Lung (tissue), 12 donors: ENCODE measurements around the gene PHF12. TPM values are rescaled to one million over a fixed set of nuclear protein-coding genes. Genes with fewer than 3 reads are reported as not detected.
"Not testable (repeated sequence)": the region's sequence is repeated elsewhere in the genome, so short reads cannot be mapped to it uniquely, and the experiment has no call there.

Experiments used
- ATAC-seq: fragments of 200-7000 bp; cut with Tn5 transposase; one replicate; pipeline ENCODE4 v1.9.1; 2020; ENCODE audit warnings: moderate number of reproducible peaks; ENCODE audit not compliant: insufficient read depth, low FRiP score
- DNase-seq, 3 donors: peaks; one replicate each; pipeline ENCODE4 v3.0.0-alpha.2; 2013 to 2017
- H3K27ac ChIP-seq, 2 donors: one replicate each; pipeline ENCODE4 v1.5.1; 2013; ENCODE audit warnings: mild to moderate bottlenecking in 2 of 2, moderate library complexity in 2 of 2, control low read depth in 1 of 2, inconsistent platforms in 1 of 2, low read depth in 1 of 2, low read length in 1 of 2
- H3K27me3 ChIP-seq, 3 donors: one replicate each; pipeline ENCODE4 v1.5.1; 2013; ENCODE audit warnings: low read length in 2 of 3; ENCODE audit not compliant: control insufficient read depth in 3 of 3, insufficient read depth in 3 of 3
- H3K36me3 ChIP-seq, 4 donors: one replicate each; pipeline ENCODE4 v1.5.1; 2013; ENCODE audit warnings: low read length in 4 of 4, mild to moderate bottlenecking in 1 of 4, moderate library complexity in 1 of 4; ENCODE audit not compliant: control insufficient read depth in 4 of 4, insufficient read depth in 4 of 4
- H3K4me1 ChIP-seq, 5 donors: one replicate each; pipeline ENCODE4 v1.5.1; 2013; ENCODE audit warnings: low read length in 5 of 5, mild to moderate bottlenecking in 2 of 5, moderate library complexity in 1 of 5; ENCODE audit not compliant: control insufficient read depth in 5 of 5, insufficient read depth in 5 of 5
- H3K4me3 ChIP-seq: one replicate; pipeline ENCODE4 v1.5.1; 2013; ENCODE audit warnings: mild to moderate bottlenecking, control low read depth, moderate library complexity
- H3K9ac ChIP-seq, 2 donors: one replicate each; pipeline ENCODE4 v1.5.1; 2013; ENCODE audit warnings: low read length in 2 of 2, control low read depth in 1 of 2; ENCODE audit not compliant: insufficient read depth in 1 of 2
- H3K9me3 ChIP-seq, 4 donors: one replicate each; pipeline ENCODE4 v1.5.1; 2013; ENCODE audit warnings: low read length in 3 of 4, mild to moderate bottlenecking in 1 of 4, moderate library complexity in 1 of 4; ENCODE audit not compliant: control insufficient read depth in 4 of 4, insufficient read depth in 3 of 4
- CTCF ChIP-seq: IDR thresholded peaks from 2 replicates; pipeline ENCODE4 v1.5.1; 2012; ENCODE audit warnings: mild to moderate bottlenecking; ENCODE audit errors: control extremely low read depth, extremely low read depth
- WGBS, 2 donors: extraction: QIAGEN DNeasy Blood & Tissue Kit; methylation state at CpG; one replicate each; pipeline ENCODE4 v1.1.7; 2013; 5-methylcytosine and 5-hydroxymethylcytosine counted together
- polyA plus RNA-seq, 2 donors: library from polyadenylated mRNA; stranded (reverse); fragments of 200-250 nt; gene quantifications; one replicate each; pipeline ENCODE4 v1.2.1, GENCODE V29; 2013
- total RNA-seq, 2 donors: library from RNA; depleted of rRNA in 1 of 2; stranded (reverse); fragments of >200 nt in 1 of 2; gene quantifications; one replicate each; pipeline ENCODE4 v1.2.1, GENCODE V29; 2014 to 2021
- donor health status: control.
- donor health status: control.
- donor health status: Bipolar disorder and iron deficiency.
- donor health status: healthy.
- donor health status: DM: yes; HTN: yes; CAD: no.

The PHF12 gene
- total and polyA plus RNA-seq, 4 donors: 12.6 to 59.1 (median 37.3) TPM

- WGBS, 2 donors: 5 to 11% methylated on average over 5 of the region's 5 CpGs
- Histone ChIP-seq H3K4me1 (peaks cover 0 to 25% (median 5%) of the 10 kb centered on the region in 5 donors), H3K27me3 (no peaks in the 10 kb centered on the region)
Observed at GRCh38 chr17:28896491-28896883, 54.8 kb downstream of the PHF12 start.

DNA sequence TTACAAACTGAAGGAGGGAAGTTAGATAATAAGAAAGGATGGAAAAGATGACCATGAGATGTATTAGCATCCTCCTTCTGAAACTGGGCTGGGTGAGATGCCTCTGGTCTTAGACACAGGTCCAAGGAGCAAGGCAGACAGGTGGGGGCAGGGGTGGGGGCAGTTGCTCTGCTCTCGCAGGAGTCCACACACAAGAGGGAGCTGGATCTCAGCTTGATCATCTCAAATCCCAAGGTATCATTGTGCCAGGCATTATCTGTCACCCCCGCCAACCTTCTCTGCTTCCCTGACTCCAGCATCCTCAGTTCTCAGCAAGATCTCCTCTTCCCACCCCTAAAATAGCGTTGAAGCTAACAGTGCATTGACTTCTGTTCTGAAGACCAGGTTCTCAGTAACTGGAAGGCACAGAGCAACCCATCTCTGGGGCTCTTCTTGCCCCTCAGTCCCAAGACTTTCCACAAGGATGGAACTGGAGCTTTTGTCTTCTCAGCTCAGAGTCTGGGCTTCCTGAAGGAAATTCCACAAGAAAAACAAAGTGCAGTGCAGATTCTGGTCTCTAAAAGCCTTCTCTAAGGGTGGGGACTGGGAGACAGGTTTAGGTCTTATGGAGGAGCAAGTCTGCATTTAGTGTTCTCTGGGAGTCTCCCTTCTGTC lies 55.4 kb downstream of the PHF12 start:
- H3K27ac ChIP-seq: peak overlapping the region in 1 of 2 donors; percentile 94
- no peak for ATAC-seq
- no peak overlapping the region for H3K9ac ChIP-seq
- no peak for DNase-seq
- no peak overlapping the region for H3K4me3 ChIP-seq
- no peaks in the 10 kb centered on the region for H3K9me3 ChIP-seq
- H3K4me1 ChIP-seq: peaks cover 0 to 25% (median 5%) of the 10 kb centered on the region in 5 donors
- 46 to 49% methylated on average over 3 of the region's 3 CpGs for WGBS, 2 donors
- H3K27me3 ChIP-seq: no peaks in the 10 kb centered on the region
- no peak for TF ChIP-seq CTCF
- H3K36me3 ChIP-seq: peaks cover 0 to 6% (median 3%) of the 10 kb centered on the region in 4 donors

More at GRCh38 chr17:28896491-28896883, 54.8 kb downstream of the PHF12 start:
- TF ChIP-seq CTCF: no peak
- no peak overlapping the region for H3K9ac ChIP-seq
- H3K36me3 ChIP-seq: peaks cover 0 to 5% (median under 1%) of the 10 kb centered on the region in 4 donors
- ATAC-seq (no peak), DNase-seq (no peak)
- H3K4me3 ChIP-seq: peak overlapping the region; percentile 93
- H3K27ac ChIP-seq: peak overlapping the region; percentile 84 to 94
- no peaks in the 10 kb centered on the region for H3K9me3 ChIP-seq

DNA sequence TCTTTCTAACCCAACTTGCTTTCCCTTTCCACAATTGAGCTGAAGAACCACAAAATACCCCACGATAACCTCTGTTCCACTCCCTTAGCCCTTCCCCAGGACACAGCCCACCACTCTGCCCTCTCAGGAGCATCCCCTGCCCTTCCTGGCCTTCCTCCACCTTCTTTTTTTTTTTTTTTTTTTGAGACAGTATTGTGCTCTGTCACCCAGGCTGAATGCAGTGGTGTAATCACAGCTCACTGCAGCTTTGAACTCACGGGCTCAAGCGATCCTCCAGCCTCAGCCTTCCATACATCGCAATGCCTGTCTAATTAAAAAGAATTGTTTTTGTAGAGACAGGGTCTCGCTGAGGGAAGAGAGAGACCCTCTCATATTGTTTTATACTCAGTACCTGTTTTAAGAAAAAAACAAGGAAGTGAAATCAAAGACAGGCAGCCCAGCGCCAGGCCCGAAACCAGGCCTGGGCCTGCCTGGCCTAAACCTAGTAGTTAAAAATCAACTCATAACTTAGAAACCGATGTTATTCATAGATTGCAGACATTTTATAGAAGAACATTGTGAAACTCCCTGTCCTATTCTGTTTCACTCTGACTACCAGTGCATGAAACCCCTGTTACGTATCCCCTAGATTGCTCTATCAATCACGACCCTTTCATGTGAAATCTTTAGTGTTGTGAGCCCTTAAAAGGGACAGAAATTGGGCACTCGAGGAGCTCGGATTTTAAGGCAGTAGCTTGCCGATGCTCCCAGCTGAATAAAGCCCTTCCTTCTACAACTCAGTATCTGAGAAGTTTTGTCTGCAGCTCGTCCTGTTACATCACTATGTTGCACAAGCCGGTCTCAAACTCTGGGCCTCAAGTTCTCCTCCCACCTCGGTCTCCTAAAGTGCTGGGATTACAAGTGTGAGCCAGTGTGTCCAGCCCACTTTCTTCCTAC lies 57.8 kb downstream of the PHF12 start:
- H3K9ac ChIP-seq, H3K36me3 ChIP-seq, H3K4me3 ChIP-seq, H3K27me3 ChIP-seq, ATAC-seq, H3K9me3 ChIP-seq, DNase-seq: not testable (repeated sequence)
- Histone ChIP-seq H3K4me1 (peaks cover 0 to 25% (median 5%) of the 10 kb centered on the region in 5 donors), H3K27ac (peak overlapping the region in 1 of 2 donors; percentile 95)
- 33 to 53% methylated on average over 16 of the region's 16 CpGs for WGBS, 2 donors

DNA sequence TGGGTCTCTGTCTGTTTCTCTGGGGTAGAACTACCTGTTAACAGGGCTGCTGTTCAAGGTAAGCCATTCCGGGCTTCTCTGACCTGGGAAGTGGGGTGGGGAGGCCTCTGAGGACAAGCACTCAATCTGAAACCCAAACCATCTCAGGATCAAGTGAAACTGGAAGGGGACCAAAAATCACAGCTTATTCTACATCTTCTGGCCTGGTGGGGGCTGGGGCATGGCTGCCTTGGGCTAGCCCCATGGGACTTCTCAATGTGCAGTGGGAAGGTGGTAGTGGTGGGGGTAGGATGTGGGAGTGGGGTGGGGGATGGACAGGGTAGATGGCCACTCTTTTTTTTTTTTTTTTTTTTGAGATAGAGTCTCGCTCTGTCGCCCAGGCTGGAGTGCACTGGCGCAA lies 59.3 kb downstream of the PHF12 start:
- TF ChIP-seq CTCF: no peak
- 88 to 91% methylated on average over 4 of the region's 4 CpGs for WGBS, 2 donors
- H3K27me3 ChIP-seq: no peaks in the 10 kb centered on the region
- H3K36me3 ChIP-seq: peaks cover 0 to 19% (median 4%) of the 10 kb centered on the region in 4 donors
- H3K27ac ChIP-seq: no peak overlapping the region
- H3K4me1 ChIP-seq: peaks cover 0 to 20% (median 4%) of the 10 kb centered on the region in 5 donors
- DNase-seq (no peak), ATAC-seq (no peak)
- no peak overlapping the region for H3K9ac ChIP-seq
- no peaks in the 10 kb centered on the region for H3K9me3 ChIP-seq
- H3K4me3 ChIP-seq: no peak overlapping the region
